Activated T-cell treated with anti-CD3 and anti-CD28 coated beads for 48 hours (primary cell): ENCODE results near the gene TUBB2A.
"Not testable (repeated sequence)": the region's sequence is repeated elsewhere in the genome, so short reads cannot be mapped to it uniquely, and the experiment has no call there.

Experiments
- DNase-seq: peaks from one replicate; pipeline ENCODE4 v3.0.0-alpha.2; 2020; ENCODE audit warnings: low read depth

The TUBB2A gene

GRCh38 chr6:3157131-3157933 is at the start of gene TUBB2A:
TUBB2A (minus strand) TSS chr6:3157544; CDS start chr6:3157463, 81 bp downstream.
- peak; percentile 80 for DNase-seq

- no peak for DNase-seq
Measured at GRCh38 chr6:3206339-3207015, 49.1 kb upstream of the TUBB2A start.

- DNase-seq, result no peak
Measured at GRCh38 chr6:3205913-3206312, 48.6 kb upstream of the TUBB2A start.

- DNase-seq, result no peak
Measured at GRCh38 chr6:3204921-3205320, 47.6 kb upstream of the TUBB2A start.

- no peak for DNase-seq
Measured at GRCh38 chr6:3202999-3203696, 45.8 kb upstream of the TUBB2A start.

GRCh38 chr6:3201388-3201787 is 44.0 kb upstream of the TUBB2A start:
- DNase-seq, result no peak

- DNase-seq, result no peak
Measured at GRCh38 chr6:3200682-3201081, 43.3 kb upstream of the TUBB2A start.

GRCh38 chr6:3199382-3199781 is 42.0 kb upstream of the TUBB2A start:
- DNase-seq, result no peak

- not testable (repeated sequence) for DNase-seq
Measured at GRCh38 chr6:3197734-3198133, 40.4 kb upstream of the TUBB2A start.

GRCh38 chr6:3196770-3197169 is 39.4 kb upstream of the TUBB2A start:
- DNase-seq, result no peak

- no peak for DNase-seq
Measured at GRCh38 chr6:3195695-3196497, 38.6 kb upstream of the TUBB2A start.

GRCh38 chr6:3195420-3195694 is 38.0 kb upstream of the TUBB2A start:
- no peak for DNase-seq

- no peak for DNase-seq
Measured at GRCh38 chr6:3194535-3195419, 37.4 kb upstream of the TUBB2A start.

- no peak for DNase-seq
Measured at GRCh38 chr6:3193102-3193849, 35.9 kb upstream of the TUBB2A start.

- no peak for DNase-seq
Measured at GRCh38 chr6:3190779-3191178, 33.4 kb upstream of the TUBB2A start.

GRCh38 chr6:3190056-3190455 is 32.7 kb upstream of the TUBB2A start:
- no peak for DNase-seq

GRCh38 chr6:3189192-3189591 is 31.8 kb upstream of the TUBB2A start:
- not testable (repeated sequence) for DNase-seq

- no peak for DNase-seq
Measured at GRCh38 chr6:3188262-3188661, 30.9 kb upstream of the TUBB2A start.

- no peak for DNase-seq
Measured at GRCh38 chr6:3186974-3187382, 29.6 kb upstream of the TUBB2A start.

GRCh38 chr6:3183066-3183465 is 25.7 kb upstream of the TUBB2A start:
- DNase-seq, result no peak

GRCh38 chr6:3181105-3181504 is 23.8 kb upstream of the TUBB2A start:
- no peak for DNase-seq
